Activated T-helper 1 cell treated with Interleukin-2 at 50 U/mL for 16 hours (primary cell): ENCODE results near the gene TRAPPC10.
A peak's percentile ranks its signal among the peaks of the same experiment; 100 is the strongest.

ENCODE experiments used
- DNase-seq: peaks from one replicate; pipeline ENCODE4 v3.0.0-alpha.2; 2020; ENCODE audit warnings: low read depth

The TRAPPC10 gene, protein sequence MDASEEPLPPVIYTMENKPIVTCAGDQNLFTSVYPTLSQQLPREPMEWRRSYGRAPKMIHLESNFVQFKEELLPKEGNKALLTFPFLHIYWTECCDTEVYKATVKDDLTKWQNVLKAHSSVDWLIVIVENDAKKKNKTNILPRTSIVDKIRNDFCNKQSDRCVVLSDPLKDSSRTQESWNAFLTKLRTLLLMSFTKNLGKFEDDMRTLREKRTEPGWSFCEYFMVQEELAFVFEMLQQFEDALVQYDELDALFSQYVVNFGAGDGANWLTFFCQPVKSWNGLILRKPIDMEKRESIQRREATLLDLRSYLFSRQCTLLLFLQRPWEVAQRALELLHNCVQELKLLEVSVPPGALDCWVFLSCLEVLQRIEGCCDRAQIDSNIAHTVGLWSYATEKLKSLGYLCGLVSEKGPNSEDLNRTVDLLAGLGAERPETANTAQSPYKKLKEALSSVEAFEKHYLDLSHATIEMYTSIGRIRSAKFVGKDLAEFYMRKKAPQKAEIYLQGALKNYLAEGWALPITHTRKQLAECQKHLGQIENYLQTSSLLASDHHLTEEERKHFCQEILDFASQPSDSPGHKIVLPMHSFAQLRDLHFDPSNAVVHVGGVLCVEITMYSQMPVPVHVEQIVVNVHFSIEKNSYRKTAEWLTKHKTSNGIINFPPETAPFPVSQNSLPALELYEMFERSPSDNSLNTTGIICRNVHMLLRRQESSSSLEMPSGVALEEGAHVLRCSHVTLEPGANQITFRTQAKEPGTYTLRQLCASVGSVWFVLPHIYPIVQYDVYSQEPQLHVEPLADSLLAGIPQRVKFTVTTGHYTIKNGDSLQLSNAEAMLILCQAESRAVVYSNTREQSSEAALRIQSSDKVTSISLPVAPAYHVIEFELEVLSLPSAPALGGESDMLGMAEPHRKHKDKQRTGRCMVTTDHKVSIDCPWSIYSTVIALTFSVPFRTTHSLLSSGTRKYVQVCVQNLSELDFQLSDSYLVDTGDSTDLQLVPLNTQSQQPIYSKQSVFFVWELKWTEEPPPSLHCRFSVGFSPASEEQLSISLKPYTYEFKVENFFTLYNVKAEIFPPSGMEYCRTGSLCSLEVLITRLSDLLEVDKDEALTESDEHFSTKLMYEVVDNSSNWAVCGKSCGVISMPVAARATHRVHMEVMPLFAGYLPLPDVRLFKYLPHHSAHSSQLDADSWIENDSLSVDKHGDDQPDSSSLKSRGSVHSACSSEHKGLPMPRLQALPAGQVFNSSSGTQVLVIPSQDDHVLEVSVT

DNA sequence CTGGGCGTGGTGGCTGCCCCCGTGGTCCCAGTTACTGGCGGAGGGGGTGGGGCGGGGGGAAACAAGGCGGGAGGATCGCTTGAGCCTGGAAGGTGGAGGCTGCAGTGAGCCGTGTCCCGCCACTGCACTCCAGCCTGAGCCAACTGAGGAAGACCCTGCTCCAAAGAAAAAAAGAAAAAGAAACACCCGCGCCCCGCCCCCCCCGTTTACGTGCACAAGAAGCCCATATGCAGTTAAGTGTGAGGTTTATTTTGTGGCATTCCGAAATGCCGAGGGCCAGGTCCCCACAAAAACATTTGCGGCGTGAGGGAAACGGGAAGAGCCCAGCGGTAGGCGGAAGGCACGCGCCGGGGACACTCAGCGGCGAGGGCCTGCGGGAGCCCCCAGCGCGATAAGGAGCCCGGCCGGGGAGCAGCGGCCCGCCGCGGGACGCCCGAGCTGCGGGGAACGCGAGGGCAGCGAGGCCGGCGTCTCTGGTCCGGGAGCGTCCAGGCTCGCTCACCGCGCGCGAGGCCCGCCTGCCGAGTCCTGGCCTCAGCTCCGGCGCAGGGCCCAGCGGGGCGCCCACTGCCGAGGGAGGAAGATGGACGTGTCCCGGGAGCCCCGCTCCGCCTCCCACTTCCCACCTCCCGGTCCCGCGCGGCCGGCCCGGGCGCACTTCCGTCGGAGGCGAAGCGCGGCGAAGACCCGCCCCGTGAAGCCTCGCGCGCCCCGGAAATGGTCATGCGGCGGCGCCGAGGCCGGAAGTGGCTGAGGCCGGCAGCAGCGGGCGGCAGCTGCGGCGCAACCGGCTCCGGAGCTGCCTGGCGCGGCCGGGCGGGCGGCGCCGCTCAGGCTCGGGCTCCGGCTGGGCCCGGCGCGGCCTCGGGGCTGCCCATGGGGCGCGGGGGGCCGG is at the start of gene TRAPPC10:
TRAPPC10 (plus strand) TSS at position 731 of the 895 bp plus-strand sequence. CDS start 185 bp downstream, outside the sequence.
- DNase-seq = peak; percentile 72

DNA sequence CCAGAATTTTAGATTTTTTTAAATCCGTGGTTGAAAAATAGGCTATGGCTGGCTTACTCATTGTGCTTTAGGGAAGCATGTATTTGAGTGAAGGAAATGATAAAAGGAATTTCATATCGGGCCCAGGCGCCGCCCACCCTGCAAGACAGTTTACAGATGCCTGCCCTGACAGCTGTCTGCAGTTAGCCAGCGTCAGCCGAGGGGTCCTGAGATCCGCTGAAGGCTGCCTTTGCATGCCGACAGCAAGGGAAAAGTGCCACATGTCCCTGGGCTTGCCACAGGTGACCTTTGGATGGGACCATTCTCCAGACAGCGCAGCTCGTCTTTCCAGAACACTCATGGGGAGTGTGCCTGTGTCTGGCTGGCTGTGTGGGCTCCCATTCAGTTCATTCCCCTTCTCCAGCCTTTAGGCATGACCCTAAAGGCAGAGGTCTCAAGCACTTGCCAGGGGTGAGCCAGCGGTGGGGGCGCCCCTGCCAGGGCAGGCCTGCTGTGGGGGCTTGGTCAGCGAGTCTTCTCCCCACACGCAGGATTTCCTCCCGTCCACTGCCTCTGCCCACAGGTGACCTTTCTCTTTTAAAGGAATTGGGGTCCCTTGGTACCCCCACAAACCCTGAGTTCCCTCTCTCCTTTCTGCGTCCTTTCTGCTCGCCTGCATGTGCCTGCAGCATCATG is 46.1 kb upstream of the TRAPPC10 start:
- DNase-seq = no peak

DNA sequence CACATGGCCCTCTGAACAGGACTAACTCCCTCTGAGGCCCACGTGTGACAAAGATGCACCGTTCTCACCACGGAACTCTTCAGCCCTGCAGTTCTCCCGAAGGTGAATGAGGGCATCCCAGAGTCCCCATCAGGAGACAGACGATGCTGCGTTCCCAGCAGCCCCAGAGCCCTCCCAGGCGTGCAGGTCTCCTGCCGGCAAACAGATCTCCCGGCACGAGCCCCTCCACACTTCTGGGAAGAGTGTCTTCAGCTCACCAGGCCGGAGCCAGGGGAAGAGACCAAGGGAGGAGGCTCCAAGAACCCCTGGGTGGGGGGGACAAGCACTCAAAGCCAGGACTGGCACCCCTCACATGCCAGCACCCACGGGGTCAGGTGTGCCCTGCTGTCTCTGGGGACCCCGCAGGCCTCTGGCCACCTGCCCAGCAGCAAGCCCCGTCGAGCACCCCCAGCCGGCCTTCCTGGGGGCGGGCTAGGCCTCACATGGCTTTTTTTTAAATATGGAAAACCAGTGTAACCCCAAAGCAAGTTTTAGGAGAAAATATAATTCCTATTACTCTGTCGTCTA is 45.1 kb upstream of the TRAPPC10 start:
- DNase-seq = no peak

DNA sequence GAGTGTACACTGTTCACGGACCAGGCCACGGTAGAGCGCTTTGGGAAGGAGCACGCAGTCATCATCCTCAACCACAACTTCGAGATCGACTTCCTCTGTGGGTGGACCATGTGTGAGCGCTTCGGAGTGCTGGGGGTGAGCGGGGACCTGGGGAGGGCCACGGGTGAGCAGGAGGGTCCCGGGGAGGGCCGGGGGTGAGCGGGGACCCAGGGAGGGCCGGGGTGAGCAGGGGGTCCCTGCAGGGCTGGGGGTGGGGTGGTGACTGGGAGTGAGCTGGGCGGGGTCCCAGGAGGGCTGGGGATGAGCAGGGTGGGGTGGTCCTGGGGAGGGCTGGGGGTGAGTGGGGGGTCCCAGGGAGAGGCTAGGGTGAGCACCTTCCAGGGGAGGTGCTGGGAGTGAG is 44.1 kb upstream of the TRAPPC10 start:
- DNase-seq = no peak

DNA sequence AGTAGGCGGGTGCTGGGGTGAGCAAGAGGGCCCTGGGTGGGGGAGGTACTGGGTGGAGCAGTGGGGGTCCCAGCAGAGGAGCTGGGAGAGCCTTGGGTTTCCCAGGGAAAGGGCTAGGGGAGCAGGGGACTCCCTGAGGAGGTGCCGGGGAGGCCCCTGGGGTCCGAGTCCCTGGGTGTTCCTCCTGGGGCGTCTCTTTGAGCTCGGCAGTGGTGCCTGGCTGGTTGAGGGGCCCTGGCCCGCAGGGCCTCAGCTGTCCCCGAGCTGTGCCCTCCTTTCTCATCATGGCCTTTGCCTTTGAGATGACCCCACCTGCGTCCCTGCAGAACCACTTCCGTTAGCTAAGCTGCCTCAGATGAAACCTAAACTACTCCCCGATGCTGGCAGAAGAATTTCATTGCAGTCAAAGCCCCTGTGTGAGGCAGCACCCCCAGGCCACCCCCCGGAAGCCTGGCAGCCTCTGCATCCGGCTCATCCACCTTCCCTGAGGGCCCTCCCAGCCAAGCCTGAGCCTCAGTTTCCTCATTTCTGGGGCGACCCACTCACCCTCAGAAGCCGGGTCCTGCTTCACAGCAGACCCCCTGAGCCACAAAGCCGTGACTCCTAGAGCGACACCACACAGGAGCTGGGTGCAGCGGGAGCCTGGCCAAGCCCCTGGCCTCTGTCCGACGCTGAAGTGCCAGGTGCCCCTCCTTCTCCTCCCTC is 43.5 kb upstream of the TRAPPC10 start:
- DNase-seq = no peak

DNA sequence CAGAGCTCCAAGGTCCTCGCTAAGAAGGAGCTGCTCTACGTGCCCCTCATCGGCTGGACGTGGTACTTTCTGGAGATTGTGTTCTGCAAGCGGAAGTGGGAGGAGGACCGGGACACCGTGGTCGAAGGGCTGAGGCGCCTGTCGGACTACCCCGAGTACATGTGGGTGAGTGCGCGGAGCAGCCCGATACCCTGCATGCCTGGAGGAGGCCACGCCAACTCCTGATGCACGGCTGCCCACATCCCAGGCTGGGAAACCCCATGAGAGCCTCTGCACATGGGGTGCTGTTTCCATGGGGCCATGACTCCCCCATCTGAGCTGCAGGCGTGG is 43.0 kb upstream of the TRAPPC10 start:
- no peak for DNase-seq

DNA sequence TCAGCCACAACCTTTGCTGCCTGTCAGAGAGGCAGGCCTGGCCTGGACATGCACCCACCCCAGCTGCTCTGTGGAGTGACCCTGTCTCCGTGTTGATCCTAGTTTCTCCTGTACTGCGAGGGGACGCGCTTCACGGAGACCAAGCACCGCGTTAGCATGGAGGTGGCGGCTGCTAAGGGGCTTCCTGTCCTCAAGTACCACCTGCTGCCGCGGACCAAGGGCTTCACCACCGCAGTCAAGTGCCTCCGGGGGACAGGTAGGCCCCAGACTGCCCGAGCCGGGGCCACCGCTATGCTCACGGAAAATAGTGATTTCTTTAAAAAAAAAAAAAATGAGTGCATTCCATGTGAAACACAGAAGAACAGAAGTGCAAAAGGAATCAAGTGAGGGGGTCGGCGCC is 41.6 kb upstream of the TRAPPC10 start:
- DNase-seq = no peak

DNA sequence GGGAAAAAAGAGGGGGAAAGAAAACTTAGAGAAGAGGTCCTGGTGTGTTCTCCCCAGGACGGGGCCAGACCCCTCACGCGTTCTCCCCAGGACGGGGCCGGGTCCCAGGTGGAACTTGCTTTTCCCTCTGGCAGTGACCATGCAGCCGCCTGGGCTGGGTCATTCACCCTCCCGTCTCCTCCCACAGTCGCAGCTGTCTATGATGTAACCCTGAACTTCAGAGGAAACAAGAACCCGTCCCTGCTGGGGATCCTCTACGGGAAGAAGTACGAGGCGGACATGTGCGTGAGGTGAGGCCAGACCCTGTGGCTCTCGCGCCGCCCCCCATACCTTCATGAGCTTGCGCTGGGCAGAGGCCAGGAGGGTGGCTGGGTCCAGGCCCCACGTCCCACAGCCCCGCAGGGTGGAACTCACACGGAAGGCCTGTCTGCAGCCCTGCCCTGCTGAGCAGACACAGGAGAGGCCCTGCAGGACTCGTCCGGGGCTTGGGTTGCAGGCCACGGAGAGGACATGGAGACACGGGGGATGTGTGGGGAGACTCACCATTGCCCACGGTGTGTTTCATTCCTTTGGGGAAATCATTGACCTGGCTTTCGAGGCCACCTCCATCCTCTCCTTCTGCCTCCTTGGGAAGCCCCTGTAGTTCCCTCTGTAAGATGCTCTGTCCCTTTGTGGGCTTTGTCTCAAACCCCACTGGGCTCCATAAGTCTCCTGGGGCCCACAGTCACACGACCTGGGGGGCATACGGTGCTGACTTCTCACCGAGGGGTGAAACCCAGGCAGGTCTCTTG is 40.7 kb upstream of the TRAPPC10 start:
- no peak for DNase-seq

DNA sequence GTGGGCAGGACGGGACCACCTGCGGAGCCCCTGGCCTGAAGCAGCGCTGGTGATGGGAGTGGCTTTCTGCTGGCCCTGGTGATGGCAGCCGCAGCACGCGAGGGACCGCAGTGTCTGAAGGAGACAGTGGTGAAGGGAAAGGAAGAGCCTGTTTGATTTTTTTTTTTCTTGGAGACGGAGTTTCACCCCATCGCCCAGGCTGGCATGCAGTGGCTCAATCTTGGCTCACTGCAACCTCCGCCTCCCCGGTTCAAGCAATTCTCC is 40.2 kb upstream of the TRAPPC10 start:
- no peak for DNase-seq

DNA sequence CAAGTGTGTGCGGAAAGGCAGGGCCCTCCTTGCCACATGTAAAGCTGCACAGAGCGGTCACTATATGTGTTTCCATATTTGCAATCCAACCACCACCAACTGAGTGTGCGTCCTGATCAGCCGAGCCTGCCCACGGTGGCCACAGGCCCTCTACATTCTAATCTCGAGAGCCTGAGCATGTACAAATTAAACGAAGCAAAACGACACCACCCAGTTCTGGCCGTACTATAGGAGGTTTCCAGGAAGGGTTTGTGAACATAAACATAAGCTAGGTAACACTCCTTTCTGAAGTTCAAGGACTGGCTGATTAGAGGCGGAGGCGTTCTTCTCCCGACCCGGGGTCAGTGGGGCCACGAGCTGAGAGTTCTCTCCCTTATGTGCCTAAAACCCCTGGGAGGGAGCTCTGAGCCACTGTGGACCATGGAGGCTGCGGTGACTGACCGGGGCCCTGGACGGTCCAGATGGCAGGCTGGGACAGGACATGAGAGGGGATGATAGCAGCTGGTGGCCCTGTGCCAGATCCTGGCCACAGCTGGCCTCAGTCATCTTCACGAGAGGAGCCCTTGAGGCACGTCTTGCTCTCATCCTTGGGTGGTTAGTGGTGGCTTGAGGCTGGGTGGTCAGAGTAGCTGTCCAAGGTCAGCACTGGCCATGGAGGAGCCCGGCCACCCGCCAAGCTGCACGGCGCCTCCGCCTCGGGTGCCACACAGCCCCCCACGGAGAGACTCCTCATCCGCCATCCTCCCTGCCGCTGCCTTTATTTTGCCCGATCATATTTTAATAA is 39.1 kb upstream of the TRAPPC10 start:
- DNase-seq = no peak

DNA sequence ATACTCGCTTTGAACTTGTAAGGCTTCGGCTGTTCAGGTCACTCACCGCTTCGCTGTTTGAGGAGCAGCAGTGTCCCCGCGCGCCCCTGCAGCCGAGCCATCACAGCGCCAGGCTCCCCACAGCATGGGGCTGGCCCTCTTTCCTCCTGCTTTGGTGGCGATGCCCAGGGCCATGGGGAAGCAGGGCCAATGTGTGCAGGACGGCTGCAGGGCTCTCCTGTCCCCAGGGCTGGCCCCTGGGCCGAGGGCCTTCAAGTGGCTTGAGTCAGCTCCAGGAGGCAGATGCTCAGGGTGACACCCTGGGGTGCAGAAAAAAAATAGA is 38.5 kb upstream of the TRAPPC10 start:
- DNase-seq = no peak

DNA sequence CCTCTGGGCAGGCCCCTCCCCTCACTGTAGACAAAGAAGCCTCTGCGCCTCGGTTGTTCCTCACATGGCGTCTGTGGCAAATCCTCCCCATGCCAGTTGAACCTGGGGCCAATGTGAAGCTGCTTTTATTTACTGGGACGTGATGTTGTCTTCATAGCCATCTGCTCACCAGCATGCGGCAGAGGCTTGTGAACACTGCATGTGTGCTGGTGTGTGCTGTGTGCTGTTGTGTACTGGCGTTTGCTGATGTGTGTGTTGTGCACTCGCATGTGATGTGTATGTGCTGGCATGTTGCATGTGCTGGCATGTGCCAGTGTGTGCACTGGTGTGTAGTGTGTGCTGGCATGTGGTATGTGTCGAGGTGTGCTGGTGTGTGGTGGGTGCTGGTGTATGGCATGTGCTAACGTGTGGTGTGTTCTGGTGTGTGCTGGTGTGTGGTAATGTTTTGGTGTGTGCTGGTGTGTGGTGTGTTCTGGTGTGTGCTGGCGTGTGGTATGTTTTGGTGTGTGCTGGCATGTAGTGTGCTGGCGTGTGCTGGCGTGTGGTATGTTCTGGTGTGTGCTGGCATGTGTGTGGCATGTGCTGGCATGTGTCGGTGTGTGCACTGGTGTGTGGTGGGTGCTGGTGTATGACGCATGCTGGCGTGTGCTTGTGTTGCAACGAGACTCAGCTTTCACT is 37.2 kb upstream of the TRAPPC10 start:
- DNase-seq = no peak

DNA sequence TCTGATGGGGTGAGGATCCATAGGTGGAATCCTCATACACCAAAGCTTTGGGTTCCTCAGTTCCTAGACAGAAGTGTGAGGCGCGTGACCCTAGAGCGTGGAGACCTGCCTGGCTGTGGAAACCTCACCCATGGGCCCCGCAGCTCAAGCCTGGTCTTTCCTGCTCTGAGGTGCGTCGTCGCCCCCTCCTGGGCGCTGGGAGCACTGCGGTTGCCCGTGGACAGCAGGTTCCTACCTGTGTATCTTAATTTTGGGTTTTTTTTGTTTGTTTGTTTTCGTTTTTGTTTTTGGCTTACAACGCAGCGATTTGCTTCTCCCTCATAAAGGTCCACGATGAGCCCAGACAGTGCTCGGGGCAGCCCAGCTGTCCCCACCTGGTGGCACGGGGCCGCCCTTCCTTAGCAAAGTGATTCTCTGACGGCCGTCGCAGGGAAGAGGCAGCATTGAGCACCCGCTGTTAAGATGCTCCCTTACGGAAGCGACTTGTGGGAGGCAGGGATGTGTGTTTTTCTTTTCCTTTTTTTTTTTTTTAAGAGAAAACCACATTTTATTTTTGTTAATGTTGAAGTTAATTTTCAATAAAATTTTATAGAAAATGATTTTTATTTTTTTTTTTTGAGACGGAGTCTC is 36.5 kb upstream of the TRAPPC10 start:
- DNase-seq = peak; percentile 69

DNA sequence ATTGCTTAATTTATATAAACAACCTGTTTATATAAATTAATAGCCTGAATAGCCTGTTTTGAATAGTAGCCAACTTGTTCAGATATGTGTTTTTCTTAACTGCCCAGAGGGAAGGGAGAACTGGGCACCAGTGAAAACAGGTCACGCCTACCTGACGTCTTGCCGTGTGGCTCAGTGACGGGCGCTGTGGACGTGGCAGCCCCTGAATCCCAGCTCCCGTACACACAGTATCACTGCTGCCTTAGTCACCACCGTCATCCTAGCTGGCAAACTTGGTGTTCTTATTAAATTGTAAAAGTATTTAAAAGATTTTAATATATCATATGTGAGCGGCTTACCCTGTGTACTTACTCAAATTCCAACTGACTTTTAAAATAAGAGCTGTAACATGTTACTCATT is 35.4 kb upstream of the TRAPPC10 start:
- no peak for DNase-seq

DNA sequence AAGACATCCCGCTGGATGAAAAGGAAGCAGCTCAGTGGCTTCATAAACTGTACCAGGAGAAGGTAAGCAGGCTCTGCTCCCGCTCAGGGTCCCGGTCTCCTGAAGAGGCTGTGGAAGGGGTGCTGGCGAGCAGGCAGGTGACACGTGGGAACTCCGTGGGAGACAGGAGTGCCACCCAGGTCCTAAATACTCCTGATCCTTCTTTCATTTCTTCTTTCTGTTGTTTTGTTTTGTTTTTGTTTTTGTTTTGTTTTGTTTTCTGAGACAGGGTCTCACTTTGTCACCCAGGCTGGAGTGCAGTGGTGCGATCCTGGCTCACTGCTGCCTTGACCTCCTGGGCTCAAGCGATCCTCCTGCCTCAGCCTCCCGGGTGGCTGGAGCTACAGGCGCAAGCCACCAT is 34.0 kb upstream of the TRAPPC10 start:
- no peak for DNase-seq

DNA sequence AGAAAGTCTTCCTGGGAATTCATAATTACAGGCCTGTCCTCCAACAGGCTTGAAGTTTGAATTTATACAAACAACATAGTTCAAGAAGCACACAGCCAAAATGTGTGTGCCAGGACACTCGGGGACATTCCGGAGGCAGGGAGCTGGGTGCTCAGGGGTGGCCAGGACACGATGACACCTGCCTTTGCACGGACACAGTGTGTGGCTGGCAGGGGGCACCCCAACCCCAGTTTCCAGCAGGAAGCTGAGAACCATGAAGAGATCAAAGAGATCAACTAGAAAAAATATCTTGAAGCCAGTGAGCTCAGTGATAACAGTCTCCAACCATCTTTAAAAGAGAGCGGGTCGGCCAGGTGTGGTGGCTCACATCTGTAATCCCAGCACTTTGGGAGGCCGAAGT is 32.5 kb upstream of the TRAPPC10 start:
- no peak for DNase-seq

DNA sequence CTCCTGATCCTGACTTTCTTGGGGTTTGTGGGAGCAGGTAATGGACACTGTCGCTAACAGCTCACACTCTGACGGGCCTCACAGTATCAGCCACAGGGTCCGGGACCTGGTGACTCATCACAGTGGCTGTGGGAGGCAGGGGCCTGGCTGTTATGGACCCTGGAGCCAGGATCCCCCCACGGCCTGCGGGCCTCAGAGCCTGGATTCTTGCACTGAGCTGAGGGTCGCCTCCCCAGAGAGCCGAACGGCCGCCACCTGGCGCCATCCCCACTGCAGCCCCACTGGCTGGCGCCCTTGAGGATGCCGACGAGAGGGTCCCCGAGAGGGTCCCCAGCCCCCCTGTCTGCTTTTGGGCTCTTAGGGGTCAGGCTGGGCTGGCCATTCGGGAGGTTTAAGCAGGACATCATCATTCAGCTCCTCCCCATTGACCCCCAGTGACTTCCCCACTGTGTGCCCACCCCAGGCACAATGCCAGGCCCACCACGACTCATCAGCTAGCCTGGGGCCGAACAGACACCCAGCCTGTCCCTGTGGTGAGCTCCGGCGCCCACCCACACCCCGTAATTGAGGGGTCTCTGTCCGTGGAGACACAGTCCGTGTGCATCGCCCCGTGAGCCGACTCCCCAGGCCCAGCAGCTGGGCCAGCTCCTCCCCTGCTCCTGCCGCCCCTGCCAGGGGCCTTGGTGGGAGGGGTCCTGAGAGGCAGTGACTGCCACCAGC is 30.8 kb upstream of the TRAPPC10 start:
- no peak for DNase-seq
